Heart right ventricle (tissue), 16 donors: ENCODE data around the gene HCN4. TPM values are rescaled to one million over a fixed set of nuclear protein-coding genes. Genes with fewer than 3 reads are reported as not detected.

Source experiments
- ATAC-seq, 8 donors: fragments of 200-7000 bp; cut with Tn5 transposase; one replicate each; pipeline ENCODE4 v1.9.1; 2020; ENCODE audit warnings: mild to moderate bottlenecking in 8 of 8, moderate library complexity in 8 of 8, moderate number of reproducible peaks in 1 of 8
- DNase-seq, 2 donors: peaks; one replicate each; pipeline ENCODE4 v3.0.0-alpha.2; 2020
- H3K27ac ChIP-seq, 10 donors: fragments of 200-600 bp; sonication (generic) in 2 of 10; one replicate each; pipeline versions ENCODE4 v1.5.0 to v1.8.0; 2020 to 2022; ENCODE audit warnings: mild to moderate bottlenecking in 3 of 10
- H3K27me3 ChIP-seq, 7 donors: fragments of 200-600 bp; one replicate each; pipeline ENCODE4 v1.8.0; 2021 to 2022; ENCODE audit warnings: mild to moderate bottlenecking in 2 of 7
- H3K36me3 ChIP-seq, 9 donors: fragments of 200-600 bp; sonication (generic) in 1 of 9; one replicate each; pipeline versions ENCODE4 v1.5.0 to v1.8.0; 2020 to 2022; ENCODE audit warnings: mild to moderate bottlenecking in 2 of 9
- H3K4me1 ChIP-seq, 9 donors: fragments of 200-600 bp; sonication (generic) in 1 of 9; one replicate each; pipeline versions ENCODE4 v1.5.0 to v1.8.0; 2020 to 2022; ENCODE audit warnings: mild to moderate bottlenecking in 4 of 9
- H3K4me3 ChIP-seq, 10 donors: fragments of 200-600 bp; sonication (generic) in 2 of 10; one replicate each; pipeline versions ENCODE4 v1.5.0 to v1.8.0; 2020 to 2022; ENCODE audit warnings: mild to moderate bottlenecking in 7 of 10, moderate library complexity in 2 of 10
- H3K9me3 ChIP-seq, 11 donors: fragments of 200-600 bp in 10 of 11; sonication (generic) in 2 of 11; one replicate each; pipeline versions ENCODE4 v1.5.0 to v1.8.0; 2013 to 2022; ENCODE audit warnings: mild to moderate bottlenecking in 2 of 11, control low read depth in 1 of 11, moderate library complexity in 1 of 11
- CTCF ChIP-seq, 9 donors: fragments of 200-600 bp; sonication (generic) in 2 of 9; IDR thresholded peaks; one replicate each; pipeline versions ENCODE4 v1.5.0 to v1.8.0; 2021 to 2022; ENCODE audit warnings: antibody characterized with exemption in 9 of 9, mild to moderate bottlenecking in 5 of 9, moderate library complexity in 1 of 9
- WGBS, 2 donors: extraction: QIAGEN DNeasy Blood & Tissue Kit; methylation state at CpG; one replicate each; pipeline ENCODE4 v1.1.7; 2013; ENCODE audit warnings: inconsistent platforms in 1 of 2; 5-methylcytosine and 5-hydroxymethylcytosine counted together
- intact Hi-C, 10 donors: fragments of 100-400 bp; cut with DNase I; formaldehyde crosslinking; loops; one replicate each; pipeline versions ENCODE4 v1.11.1 to v1.14.2; 2022
- polyA plus RNA-seq, 2 donors: library from polyadenylated mRNA; stranded (reverse); fragments of 200-250 nt; gene quantifications; one replicate each; pipeline ENCODE4 v1.2.3, GENCODE V29; 2013
- total RNA-seq, 10 donors: library from RNA; stranded (reverse); fragmentation: NEBNext Ultra II Directional in 3 of 10; extraction: Animal tissue kit (Norgen Biotek cat#: 25700) in 3 of 10; gene quantifications; one replicate each; pipeline versions ENCODE4 v1.2.1 to v1.2.4, GENCODE V29; 2021 to 2023
- donor health status: Arrhythmogenic right ventricular cardiomyopathy.
- donor health status: ischemic (EF 13 %, LVEDD 7.1; RV severe dilation, severe dysfunction).
- donor health status: healthy with polysubstance abuse.
- donor health status: DM: no; HTN: yes; CAD: no.
- donor health status: DM: no; HTN: no; CAD: no.
- donor health status: ischemic (EF 25% LVEDD 6.9; RV normal size, moderate dysfunction).
- donor health status: ischemic (EF 25% LVEDD 5.7; RV mildly dilated, moderate dysfunction).
- donor health status: healthy.
- donor health status: DM: yes; HTN: yes; CAD: no.
- donor health status: Ischemic cardiomyopathy.
- donor health status: ischemic (EF 35%, LVEDD 5.7; RV mildly dilated, moderate dysfunction).
- donor health status: nonischemic (EF 11% LVEDD 7.7; RV severe dilation, severe dysfunction).
- donor health status: DM: yes; HTN: yes; CAD: no.
- donor health status: PGD.
- donor health status: ischemic (EF 29% LVEDD 5.4; RV normal size, mild dysfunction).
- donor health status: nonischemic (EF 23%, LVEDD 6.1; RV moderate dilation, normal function).

Gene HCN4
- total and polyA plus RNA-seq, 12 donors = 2.2 to 24.9 (median 6.8) TPM

GRCh38 chr15:73374604-73375003 lies 5.8 kb upstream of the HCN4 start:
- intact Hi-C loops = loop anchor here in 2 of 10 donors (1.0 to 5.0 kb wide), 3 partner anchors 20 to 143 kb away; no protein-coding TSS in a partner anchor
- Histone ChIP-seq H3K9me3 (no peaks in the 10 kb centered on the region), H3K4me1 (peaks cover 0 to 19% (median 5%) of the 10 kb centered on the region in 9 donors), H3K27me3 (peaks cover 0 to 32% (median 22%) of the 10 kb centered on the region in 7 donors), H3K4me3 (no peak overlapping the region), H3K27ac (peak overlapping the region in 9 of 10 donors; percentile 14 to 77 (median 52)), H3K36me3 (no peaks in the 10 kb centered on the region)
- WGBS, 2 donors = 7 to 10% methylated on average over 6 of the region's 6 CpGs
- TF ChIP-seq CTCF (IDR thresholded peaks at IDR 0.05) = no peak
- DNase-seq (peak; percentile 79 to 85), ATAC-seq (peak; percentile 87 to 98 (median 95))

GRCh38 chr15:73373221-73373620 lies 4.5 kb upstream of the HCN4 start:
- Histone ChIP-seq H3K4me3 (no peak overlapping the region), H3K27me3 (peaks cover 0 to 46% (median 36%) of the 10 kb centered on the region in 7 donors), H3K4me1 (peaks cover 0 to 27% (median 11%) of the 10 kb centered on the region in 9 donors), H3K36me3 (no peaks in the 10 kb centered on the region), H3K9me3 (no peaks in the 10 kb centered on the region), H3K27ac (no peak overlapping the region)
- WGBS, 2 donors = 69 to 76% methylated on average over 1 of the region's 1 CpG
- intact Hi-C loops = loop anchor here in 1 of 10 donors (5.0 kb wide), 1 partner anchor 144 kb away; no protein-coding TSS in a partner anchor
- DNase-seq (no peak), ATAC-seq (no peak)
- TF ChIP-seq CTCF (IDR thresholded peaks at IDR 0.05) = no peak

- no peak for TF ChIP-seq CTCF (IDR thresholded peaks at IDR 0.05)
- intact Hi-C loops = loop anchor here in 1 of 10 donors (5.0 kb wide), 1 partner anchor 145 kb away; no protein-coding TSS in a partner anchor
- Histone ChIP-seq H3K36me3 (no peaks in the 10 kb centered on the region), H3K27ac (no peak overlapping the region), H3K27me3 (peaks cover 5 to 60% (median 48%) of the 10 kb centered on the region in 7 donors), H3K9me3 (no peaks in the 10 kb centered on the region), H3K4me3 (no peak overlapping the region), H3K4me1 (peaks cover 0 to 27% (median 11%) of the 10 kb centered on the region in 9 donors)
- WGBS, 2 donors = 36 to 66% methylated on average over 2 of the region's 2 CpGs
- ATAC-seq (no peak), DNase-seq (no peak)
Measured at GRCh38 chr15:73371812-73372211, 3.1 kb upstream of the HCN4 start.

- H3K27me3 ChIP-seq = peaks cover 5 to 77% (median 64%) of the 10 kb centered on the region in 7 donors
- TF ChIP-seq CTCF (IDR thresholded peaks at IDR 0.05) = no peak
- H3K4me1 ChIP-seq = peaks cover 0 to 23% (median 9%) of the 10 kb centered on the region in 9 donors
Measured at GRCh38 chr15:73370151-73370550, 1.4 kb upstream of the HCN4 start.

More at GRCh38 chr15:73370151-73370550, 1.4 kb upstream of the HCN4 start:
- intact Hi-C loops = loop anchor here in 1 of 10 donors (5.0 kb wide), 1 partner anchor 147 kb away; no protein-coding TSS in a partner anchor
- 55 to 82% methylated on average over 3 of the region's 3 CpGs for WGBS, 2 donors
- Histone ChIP-seq H3K9me3 (no peaks in the 10 kb centered on the region), H3K4me3 (no peak overlapping the region), H3K36me3 (no peaks in the 10 kb centered on the region), H3K27ac (no peak overlapping the region)
- no peak for ATAC-seq
- DNase-seq = no peak
